ENCODE data around the gene MGA.

MGA gene

DNA sequence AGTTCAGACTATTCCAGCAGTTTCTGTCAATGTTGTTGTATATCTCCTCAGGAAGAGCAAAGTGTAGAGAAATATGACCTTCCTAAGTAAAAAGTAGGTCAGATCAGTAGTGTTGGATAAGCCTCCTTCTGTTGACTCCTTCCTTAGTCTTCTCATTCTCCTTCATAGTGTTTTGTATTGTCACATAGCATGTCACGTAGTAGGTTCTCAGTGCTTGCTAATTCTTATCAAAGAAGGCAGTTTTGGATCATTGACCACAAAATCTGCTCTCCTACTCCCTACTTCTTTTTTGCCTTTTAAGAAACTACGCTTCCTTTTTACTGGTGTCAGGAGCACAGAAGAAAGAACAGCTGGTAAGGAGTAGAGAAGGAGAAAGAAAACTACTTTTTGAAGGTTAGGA is 1.0 kb upstream of the MGA start:
- no peak for DNase-seq

DNA sequence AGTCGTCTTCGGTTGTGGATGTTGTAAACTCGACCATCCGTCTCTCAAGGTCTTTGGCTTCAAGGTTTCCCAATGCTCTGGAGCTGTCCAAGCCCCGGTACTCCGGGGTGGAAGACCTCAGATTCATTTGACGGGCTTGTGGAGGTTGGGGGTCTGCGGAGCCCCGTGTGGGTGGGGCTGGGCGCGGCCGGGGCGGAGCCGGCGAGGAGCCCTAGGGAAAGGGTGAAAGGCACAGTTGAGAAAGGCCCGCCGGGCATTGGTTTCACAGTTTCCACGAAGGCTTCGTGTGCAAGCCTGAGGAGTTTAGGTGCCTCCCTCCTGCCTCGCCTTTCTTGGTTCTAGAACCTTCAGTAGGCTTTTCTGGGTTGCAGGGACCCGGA is 360 bp upstream of the MGA start:
- peak; percentile 20 for DNase-seq

DNA sequence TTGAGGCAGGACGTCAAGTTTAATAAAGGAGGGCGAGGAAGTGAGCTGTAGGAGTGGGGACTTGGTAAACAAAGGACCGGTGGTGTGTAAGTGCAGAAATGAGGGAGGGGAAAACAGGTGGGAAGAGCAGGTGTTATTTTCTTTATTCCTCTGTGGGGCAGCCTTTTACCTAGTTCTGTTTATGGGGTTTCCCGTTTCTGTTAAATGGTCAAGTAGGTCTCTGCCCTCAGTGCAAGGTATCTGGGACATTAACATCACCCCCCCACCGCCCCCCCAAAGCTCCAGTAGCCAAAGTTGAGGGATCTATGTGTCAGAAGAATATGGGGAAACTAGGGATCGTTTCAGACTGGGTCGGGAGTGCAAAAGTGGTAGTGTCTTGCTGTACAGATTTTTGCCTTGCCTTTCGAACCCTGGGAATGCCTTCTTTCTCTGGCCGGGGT is 893 bp downstream of the MGA start:
- no peak for DNase-seq

DNA sequence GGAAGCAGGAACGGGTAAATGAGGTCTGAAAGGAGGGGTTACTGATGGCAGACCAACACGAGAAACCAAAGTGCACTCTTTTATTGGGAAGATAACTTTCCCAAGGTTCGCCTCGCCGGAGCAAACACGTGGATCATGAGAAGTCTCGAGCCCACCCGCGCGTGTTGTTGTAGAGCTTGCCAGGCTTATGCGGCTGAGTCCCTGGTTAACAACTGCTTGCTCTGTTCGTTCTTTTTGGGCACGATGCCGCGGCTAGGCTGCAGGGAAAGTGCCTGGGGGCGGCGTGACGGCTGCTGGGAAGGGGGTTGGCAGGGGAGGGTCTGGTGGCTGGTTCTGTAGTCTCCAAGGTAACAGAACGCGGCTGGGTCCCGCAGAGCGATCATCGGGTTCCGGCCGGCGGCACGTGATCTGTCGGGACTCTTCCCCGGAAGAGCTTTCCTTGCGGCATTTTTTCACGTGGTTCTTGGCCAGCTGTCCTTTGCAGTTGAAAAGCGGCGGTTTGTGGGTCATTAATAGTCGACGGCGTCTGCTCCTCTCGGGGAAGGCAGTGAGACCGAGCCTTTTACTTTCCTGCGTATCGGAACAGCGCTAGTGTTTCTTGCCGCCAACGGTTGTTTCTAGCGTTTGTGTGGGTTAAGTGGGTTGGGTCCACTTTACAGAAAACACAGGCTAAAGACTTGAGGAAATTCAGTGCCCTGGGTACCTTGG is 1.5 kb downstream of the MGA start:
- DNase-seq, result peak; percentile 64

DNA sequence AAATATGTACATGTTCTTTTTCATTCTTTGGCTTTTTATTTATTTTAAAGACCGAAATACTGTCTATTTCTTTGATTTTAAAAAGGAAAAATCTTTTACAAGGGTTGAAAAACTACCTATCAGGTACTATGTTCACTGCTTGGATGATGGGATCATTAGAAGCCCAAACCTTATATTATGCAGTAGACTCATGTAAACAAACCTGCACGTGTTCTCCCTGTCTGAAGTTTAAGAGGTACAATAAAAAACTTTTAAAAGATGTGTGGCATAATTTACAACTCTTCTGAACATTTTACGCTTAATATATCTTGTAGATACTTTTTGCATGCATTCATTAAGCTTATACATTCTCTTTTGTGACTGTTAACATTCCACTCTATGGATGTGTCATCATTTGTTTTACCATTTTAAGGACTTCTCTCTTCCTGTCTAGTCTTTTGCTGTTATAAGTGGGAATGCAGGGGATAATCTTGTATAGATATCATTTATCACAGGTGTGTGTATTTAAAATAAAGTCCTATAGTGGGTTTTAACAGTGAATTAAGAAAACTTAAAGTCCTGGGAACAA is 6.2 kb downstream of the MGA start:
- no peak for DNase-seq

DNA sequence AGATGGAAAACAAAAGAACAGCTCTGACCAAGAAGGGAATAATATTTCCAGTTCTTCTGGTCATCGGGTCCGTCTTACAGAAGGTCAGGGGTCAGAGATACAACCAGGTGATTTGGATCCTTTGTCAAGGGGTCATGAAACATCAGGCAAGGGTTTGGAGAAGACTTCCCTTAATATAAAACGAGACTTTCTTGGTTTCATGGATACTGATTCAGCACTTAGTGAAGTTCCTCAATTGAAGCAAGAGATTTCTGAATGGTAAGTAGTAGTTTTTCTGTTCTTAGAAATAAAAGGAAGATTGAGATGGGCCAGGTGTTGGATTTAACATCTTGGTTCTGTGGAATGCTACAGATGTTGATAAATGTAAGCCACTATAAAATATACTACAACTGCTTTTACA is 9.5 kb downstream of the MGA start:
- no peak for DNase-seq

DNA sequence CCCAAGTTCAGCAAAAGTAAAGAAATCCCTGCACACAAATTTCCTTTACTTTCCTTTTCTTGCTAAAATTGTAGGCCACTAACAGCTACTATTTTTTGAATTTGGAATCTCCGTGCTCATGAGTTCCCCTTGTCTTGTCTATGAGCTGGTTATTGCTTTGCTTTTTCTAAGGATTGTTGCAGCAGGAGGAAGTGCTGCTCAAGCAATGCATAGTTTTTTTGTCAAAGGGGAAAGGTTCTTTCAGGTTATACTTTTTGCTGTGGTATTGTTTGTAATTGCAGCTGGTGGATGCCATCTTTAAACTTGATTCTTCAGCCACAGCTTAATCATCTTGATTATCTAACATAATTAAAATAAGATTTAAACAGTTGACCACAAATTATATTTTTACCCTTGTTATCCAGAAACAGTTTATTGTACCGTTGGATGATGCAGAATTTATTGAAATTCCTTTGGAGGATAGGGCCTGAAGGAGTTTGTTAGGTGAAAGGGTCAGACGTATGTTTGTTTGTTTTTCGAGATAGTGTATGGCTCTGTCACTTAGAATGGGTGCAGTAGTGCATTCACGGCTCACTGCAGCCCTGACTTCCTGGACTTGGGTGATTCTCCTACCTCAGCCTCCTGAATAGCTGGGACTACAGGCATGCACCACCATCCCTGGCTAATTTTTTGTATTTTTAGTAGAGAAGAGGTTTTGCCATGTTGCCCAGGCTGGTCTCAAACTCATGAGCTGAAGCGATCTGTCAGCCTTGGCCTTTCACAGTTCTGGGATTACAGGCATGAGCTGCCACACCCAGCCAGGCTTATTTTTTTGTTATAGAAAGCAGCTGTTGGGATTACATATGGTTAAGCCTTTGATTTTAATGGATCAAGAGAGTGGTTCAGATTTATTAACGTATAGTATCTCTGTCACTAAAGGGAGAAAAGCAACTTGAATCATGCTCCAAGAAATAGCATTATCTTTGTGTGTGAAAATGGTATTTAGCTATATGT is 11.7 kb downstream of the MGA start:
- DNase-seq, result no peak

DNA sequence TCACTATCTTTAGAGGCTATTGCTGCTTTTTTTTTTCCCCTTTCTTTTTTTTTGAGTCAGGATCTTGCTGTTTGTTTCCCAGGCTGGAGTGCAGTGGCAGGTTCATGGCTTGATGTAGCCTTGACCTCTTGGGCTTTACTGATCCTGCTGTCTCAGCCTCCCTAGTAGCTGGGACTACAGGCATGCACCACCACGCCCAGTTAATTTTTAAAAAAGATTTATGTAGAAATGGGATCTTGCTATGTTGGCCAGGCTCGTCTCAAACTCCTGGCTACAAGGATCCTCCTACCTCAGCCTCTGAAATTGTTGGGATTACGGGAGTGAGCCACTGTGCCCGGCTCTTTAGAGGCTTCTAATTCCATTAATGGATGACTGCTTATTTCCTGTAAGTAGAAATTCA is 15.1 kb downstream of the MGA start:
- DNase-seq, result no peak

DNA sequence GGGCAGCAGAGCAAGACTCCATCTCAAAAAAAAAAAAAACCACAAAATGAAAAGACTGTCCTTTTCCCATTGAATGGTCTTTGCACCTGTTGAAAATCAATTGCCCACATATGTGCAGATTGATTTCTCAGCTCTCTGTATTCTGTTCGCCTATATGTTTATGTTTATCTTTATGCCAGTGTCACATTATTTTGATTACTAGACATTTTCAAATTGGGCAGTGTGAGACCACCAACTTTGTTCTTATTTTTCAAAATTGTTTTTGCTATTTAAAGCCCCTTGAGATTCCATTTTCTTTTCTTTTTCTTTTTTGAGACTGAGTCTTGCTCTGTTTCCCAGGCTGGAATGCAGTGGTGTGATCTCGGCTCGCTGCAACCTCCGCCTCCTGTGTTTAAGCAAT is 18.5 kb downstream of the MGA start:
- DNase-seq, result no peak

DNA sequence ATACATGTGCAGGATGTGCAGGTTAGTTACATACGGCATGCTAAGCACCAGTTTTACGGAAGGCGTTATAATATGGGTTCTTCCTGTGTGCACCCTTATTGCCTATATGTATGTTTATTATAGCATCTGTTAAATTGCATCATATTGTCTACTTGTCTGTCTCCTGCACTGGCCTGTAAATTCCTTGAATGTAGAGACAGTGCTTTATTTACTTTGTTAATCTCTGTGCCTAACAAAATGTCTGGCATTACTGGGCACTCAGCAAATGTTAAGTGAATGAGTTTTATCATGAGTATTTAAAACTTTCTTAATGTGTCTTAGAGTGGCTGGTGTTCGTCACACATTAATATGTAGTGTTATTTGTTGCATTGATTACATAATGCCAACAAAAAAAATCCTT is 23.8 kb downstream of the MGA start:
- no peak for DNase-seq

DNA sequence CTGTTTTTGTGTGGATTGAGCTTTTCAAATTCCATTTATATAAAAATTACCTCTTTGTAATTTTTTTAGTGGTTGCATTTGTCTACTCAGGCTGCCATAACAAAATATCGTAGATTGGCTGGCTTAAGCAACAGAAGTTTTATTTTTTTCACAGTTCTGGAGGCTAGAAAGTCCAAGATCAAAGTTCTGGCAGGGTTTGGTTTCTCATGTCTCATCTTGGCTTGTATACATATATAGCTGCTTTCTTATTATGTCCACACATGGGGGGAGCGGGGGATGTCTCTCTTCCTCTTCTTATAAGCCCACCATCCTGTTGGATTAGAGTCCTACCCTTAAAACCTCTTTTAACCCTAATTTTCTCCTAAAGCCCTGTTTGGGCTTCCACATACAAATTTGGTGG is 28.5 kb downstream of the MGA start:
- DNase-seq, result no peak

DNA sequence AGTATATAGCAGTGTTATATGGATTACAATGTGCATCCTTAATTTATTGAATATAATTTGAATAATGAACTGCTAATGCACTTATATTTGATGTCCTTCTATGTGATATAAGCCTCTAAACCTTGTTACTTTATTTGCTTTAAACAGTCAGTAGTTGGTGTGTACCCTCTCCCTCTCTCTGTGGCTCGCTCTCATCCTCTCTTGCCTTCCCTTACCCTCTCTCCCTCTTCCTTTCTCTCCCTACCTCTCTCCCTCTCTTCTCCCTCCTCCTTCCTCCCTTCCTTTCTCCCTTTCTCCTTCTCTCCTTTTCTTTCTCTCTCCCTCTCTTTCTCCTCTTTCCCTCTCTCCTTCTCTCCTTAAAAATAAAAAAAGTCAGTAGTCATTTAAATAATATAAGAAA is 28.9 kb downstream of the MGA start:
- no peak for DNase-seq

DNA sequence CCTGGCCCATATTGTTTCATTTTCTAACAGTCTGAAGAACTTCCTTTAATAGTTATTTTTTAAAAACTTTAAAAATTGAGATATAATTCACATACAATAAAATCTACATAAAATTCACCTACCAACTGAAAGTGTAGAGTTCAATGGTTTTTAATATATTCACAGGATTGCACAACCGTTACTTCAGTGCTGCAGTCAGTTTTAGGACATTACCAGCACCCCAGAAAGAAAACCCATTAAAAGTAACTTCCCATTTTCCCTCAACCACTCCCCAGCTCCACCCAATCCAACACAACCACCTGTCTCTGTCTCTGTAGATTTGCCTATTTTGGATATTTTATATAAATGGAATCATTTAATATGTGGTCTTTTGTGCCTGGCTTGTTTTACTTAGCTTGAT is 29.6 kb downstream of the MGA start:
- DNase-seq, result no peak

DNA sequence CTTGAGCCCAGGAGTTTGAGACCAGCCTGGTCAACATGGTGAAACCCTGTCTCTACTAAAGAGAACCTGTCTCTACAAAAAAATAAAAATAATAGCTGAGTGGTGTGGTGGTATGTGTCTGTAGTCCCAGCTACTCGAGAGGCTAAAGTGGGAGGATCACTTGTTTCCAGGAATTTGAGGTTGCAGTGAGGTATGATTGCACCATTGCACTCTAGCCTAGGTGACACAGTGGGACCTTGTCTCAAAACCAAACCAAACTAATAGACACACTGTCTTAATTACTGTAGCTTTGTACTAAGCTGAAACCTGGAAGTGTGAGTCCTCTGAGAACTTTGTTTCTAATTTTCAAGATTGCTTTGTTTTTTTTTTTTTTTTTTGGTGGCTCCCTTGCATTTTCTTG is 30.4 kb downstream of the MGA start:
- DNase-seq, result no peak

DNA sequence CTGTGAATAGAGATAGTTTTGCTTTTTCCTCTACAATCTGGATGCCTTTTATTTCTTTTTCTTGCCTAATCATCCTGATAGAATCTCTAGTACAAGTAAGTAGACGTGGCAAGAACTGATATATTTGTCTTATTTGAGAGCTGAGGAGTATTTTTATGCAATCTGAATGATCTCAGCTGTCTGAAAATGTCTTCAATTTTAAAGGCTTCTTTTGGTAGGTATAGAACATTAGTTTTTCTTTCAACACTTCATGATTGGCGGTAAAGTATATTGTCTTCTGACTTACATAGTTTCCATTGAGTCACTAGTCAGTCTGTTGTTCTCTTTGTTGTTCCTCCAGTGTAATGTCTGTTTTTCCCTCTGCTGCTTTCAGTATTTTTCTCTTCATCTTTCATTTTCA is 31.3 kb downstream of the MGA start:
- DNase-seq, result no peak

DNA sequence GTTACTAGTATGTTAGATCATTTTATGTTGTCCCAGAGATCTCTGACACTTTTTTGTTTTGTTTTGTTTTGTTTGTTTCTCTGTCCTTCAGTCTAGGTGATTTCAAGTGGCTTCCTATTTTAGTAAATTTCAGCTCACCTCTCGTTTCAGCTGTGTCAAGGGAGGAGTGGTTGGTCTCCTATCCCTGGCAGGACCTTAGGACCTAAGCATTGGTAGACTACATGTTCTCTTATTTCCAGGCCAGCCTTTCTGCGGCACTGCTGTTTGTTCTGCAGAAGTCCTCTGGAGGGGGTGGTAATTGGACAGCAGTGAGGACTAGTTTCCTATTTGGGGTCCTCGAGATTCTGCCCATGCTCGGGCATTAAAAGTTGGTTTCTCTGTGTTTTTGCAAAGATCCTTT is 31.8 kb downstream of the MGA start:
- no peak for DNase-seq

DNA sequence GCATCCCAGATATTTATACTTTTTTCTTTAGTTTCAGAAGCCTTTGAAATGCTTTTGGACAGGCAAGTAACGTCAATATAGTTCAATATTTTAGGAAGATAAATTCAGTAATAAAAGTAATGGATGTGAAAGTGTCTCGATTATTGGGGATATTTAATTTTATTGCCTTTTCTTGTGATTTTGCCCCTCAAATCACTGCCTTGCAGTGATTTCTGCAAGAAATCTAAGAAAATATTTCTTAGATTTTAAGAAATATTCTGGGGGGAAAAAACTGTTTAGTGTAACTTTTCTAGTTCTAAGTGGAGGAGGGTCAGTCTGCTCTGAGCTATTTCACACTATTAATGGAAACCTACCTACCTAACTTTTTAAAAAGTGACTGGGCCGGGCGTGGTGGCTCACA is 33.6 kb downstream of the MGA start:
- DNase-seq, result no peak

DNA sequence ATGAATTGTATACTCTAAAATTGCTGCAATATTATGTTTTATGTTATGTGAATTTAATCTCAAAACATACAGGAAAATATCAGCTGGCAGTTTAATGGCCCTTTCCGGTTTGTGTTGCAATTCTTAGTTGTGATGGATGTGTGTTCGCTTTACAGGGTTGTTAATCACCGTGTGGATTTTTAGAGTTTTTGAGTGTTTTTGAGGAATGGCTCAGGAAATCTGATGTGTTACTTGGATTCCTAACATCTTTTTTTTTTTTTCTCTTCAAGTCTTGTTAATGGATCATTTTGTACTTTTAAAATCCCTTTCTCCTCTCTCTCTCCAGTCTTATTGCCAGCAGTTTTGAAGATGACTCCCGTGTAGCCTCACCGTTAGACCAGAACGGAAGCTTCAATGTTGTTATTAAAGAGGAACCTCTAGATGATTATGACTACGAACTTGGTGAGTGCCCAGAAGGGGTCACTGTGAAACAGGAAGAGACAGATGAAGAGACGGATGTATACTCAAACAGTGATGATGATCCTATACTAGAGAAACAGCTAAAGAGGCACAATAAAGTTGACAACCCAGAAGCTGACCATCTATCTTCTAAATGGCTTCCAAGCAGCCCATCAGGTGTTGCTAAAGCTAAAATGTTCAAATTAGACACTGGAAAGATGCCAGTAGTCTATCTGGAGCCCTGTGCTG is 35.7 kb downstream of the MGA start:
- DNase-seq, result no peak

DNA sequence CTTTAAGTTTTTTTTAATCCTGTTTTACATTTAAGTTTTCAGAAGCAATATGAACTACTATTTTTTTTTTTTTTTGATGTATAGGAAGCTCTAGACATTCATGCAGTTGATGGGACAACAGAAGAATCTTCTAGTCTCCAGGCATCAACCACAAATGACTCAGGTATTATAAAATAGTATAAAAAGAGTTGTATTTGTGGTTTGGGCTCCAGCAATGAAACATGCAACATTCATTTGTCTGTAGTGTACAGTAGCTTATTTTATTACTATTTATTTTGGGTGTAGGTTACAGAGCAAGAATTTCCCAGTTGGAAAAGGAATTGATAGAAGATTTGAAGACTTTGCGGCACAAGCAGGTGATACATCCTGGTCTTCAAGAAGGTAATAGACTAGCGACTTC is 38.6 kb downstream of the MGA start:
- DNase-seq, result no peak

DNA sequence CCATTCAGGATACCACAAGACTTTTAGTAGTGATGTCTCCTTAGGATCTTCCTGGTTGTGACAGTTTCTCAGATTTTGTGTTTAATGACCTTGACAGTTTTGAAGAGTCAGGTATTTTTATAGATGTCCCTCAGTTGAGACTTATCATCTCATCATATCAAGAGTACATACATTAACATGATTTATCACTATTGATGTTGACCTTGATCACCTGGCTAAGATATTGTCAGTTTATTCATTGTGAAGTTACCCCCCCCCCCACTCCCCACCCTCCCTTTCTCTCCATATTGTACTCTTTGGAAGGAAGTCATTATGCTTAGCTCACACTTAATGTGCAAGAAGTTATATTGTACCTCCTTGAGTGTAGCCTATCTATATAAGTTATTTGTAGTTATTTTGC is 42.9 kb downstream of the MGA start:
- no peak for DNase-seq

DNA sequence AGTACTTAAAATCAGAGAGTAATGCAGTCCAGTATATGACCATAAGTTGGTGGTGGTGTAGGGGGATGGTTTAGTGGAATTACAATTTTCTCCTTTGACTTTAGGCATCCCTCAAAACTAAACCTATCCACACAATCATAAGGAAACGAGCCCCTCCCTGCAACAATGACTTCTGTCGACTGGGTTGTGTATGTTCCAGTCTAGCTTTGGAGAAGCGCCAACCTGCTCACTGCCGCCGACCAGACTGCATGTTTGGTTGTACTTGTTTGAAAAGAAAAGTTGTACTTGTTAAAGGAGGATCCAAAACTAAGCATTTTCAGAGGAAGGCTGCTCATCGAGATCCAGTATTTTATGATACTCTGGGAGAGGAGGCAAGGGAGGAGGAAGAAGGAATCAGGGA is 52.8 kb downstream of the MGA start:
- DNase-seq, result no peak

DNA sequence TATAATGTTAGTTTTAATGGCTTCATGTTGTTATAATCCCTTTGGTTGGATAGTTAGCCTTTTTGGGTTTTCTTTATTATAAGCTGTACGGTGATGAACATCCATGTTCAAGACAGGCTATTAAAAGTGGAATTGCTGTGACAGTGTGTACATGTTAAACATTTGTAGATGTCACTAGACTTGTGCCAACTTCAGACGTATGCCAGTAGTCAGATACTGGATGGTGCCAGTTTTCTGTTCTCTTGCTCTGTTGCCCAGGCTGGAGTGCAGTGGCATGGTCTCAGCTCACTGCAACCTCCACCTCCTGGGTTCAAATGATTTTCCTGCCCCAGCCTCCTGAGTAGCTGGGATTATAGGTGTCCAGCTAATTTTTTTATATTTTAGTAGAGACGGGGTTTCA is 54.1 kb downstream of the MGA start:
- DNase-seq, result no peak

DNA sequence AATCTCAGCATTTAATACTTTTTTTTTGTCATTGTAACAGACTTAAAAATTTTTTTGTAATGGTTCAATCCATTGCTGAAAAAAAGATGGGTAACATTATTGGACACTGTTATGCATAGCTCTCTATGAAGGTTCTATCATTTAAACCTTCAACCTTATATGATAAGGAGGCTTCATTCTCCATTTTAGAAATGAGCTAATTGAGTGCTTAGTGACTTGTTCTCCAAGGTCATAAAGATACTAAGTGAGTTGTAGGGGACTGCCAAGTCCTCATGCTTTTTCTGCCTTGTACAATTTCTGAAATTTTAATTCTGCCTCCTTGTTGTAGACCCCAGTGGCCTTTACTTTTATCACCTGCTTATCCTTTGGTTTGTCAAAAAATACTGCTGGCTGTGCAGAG is 56.7 kb downstream of the MGA start:
- no peak for DNase-seq
